HepG2 (cell line): Measurements from ENCODE around the gene ITPRIP.

Experiments
- CBFB ChIP-seq: sonication (generic); formaldehyde crosslinking; IDR thresholded peaks from 2 replicates; pipeline ENCODE4 v1.4.0; 2020; ENCODE audit warnings: missing genetic modification reagents
- CHCHD3 ChIP-seq: sonication (generic); formaldehyde crosslinking; IDR thresholded peaks from 2 replicates; pipeline ENCODE4 v1.8.0; 2022; ENCODE audit warnings: mild to moderate bottlenecking, missing genetic modification reagents, moderate library complexity
- EZH2 ChIP-seq: conservative IDR thresholded peaks from 2 replicates; pipeline ENCODE4 v1.6.1; 2012; ENCODE audit warnings: mild to moderate bottlenecking, low read depth, low read length, moderate library complexity
- NKX3-1 ChIP-seq: sonication (generic); formaldehyde crosslinking; IDR thresholded peaks from 2 replicates; pipeline ENCODE4 v1.5.0; 2020; ENCODE audit warnings: missing genetic modification reagents
- POLR2A ChIP-seq, 2 experiments: IDR thresholded peaks; 2 replicates each; pipeline ENCODE4 v1.6.1; 2011; ENCODE audit warnings: low read depth in 2 of 2, low read length in 2 of 2, mild to moderate bottlenecking in 1 of 2, moderate library complexity in 1 of 2; ENCODE audit not compliant: insufficient read depth in 1 of 2
- RELA ChIP-seq: sonication (generic); formaldehyde crosslinking; IDR thresholded peaks from 2 replicates; pipeline ENCODE4 v1.4.0; 2020; ENCODE audit warnings: missing genetic modification reagents
- RNF2 ChIP-seq: fragments of 450-650 bp; conservative IDR thresholded peaks from 2 replicates; pipeline ENCODE4 v1.6.1; 2016; ENCODE audit warnings: low read depth
- SNAI1 ChIP-seq: sonication (generic); formaldehyde crosslinking; IDR thresholded peaks from 2 replicates; pipeline ENCODE4 v1.5.0; 2020; ENCODE audit warnings: mild to moderate bottlenecking, missing genetic modification reagents, borderline replicate concordance
- SP1 ChIP-seq, 2 experiments: fragments of 450-650 bp in 1 of 2; sonication (generic) in 1 of 2; formaldehyde crosslinking in 1 of 2; IDR thresholded peaks; 2 replicates each; pipeline versions ENCODE4 v1.4.0 to v1.6.1; 2016 to 2020; ENCODE audit warnings: missing genetic modification reagents in 1 of 2
- SRSF4 ChIP-seq: fragments of 200-400 bp; formaldehyde crosslinking; IDR thresholded peaks from one replicate; pipeline ENCODE4 v1.6.1; 2018; ENCODE audit warnings: mild to moderate bottlenecking, low read depth, low read length, moderate library complexity; ENCODE audit not compliant: poor library complexity, severe bottlenecking
- ZNF101 ChIP-seq: sonication (generic); formaldehyde crosslinking; IDR thresholded peaks from 2 replicates; pipeline ENCODE4 v1.4.0; 2020; ENCODE audit warnings: mild to moderate bottlenecking, low read depth, missing genetic modification reagents, borderline replicate concordance
- ZNF335 ChIP-seq: sonication (generic); formaldehyde crosslinking; IDR thresholded peaks from 2 replicates; pipeline ENCODE4 v1.4.0; 2020; ENCODE audit warnings: missing genetic modification reagents
- TF ChIP-seq, protein P1 (sequence below): sonication (generic); formaldehyde crosslinking; IDR thresholded peaks from 2 replicates; pipeline ENCODE4 v1.5.0; 2020; ENCODE audit warnings: mild to moderate bottlenecking, missing genetic modification reagents, moderate library complexity

DNA sequence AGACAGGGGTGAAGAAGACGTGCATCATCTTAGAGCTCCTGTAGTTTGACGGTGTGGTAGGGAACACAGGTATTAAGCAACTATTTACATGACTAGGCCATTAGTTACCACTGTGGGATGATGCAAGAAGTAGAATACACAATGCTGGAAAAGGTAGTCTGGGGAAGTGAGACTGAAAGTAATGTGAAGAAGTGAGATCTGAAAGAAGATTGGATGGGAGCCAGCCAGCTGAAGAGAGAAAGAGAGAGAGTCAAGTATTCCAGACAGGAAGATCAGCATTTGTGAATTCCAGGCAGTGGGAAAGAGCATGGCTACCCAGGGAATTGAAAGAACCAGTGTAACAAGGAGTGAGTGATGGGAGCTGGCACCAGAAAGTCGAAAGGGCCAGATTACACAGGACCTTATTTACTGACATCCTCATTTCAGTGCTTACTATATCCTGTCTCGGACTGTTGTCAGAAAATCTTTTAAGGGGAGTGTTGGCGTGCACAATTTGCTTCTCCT lies 11.4 kb upstream of the ITPRIP start:
- no peak for TF ChIP-seq CHCHD3 (CRISPR knock-in tag)
- no peak for TF ChIP-seq RELA (CRISPR knock-in tag)
- TF ChIP-seq POLR2A (IDR thresholded peaks at IDR 0.05; ENCODE audit: insufficient read depth in 1 of 2, low read depth in 2 of 2, low read length in 2 of 2), result no peak
- no peak for TF ChIP-seq RNF2
- TF ChIP-seq, protein P1, sequence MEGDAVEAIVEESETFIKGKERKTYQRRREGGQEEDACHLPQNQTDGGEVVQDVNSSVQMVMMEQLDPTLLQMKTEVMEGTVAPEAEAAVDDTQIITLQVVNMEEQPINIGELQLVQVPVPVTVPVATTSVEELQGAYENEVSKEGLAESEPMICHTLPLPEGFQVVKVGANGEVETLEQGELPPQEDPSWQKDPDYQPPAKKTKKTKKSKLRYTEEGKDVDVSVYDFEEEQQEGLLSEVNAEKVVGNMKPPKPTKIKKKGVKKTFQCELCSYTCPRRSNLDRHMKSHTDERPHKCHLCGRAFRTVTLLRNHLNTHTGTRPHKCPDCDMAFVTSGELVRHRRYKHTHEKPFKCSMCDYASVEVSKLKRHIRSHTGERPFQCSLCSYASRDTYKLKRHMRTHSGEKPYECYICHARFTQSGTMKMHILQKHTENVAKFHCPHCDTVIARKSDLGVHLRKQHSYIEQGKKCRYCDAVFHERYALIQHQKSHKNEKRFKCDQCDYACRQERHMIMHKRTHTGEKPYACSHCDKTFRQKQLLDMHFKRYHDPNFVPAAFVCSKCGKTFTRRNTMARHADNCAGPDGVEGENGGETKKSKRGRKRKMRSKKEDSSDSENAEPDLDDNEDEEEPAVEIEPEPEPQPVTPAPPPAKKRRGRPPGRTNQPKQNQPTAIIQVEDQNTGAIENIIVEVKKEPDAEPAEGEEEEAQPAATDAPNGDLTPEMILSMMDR (CRISPR knock-in tag), result no peak
- no peak for TF ChIP-seq ZNF101 (CRISPR knock-in tag)
- no peak for TF ChIP-seq CBFB (CRISPR knock-in tag)
- no peak for TF ChIP-seq SNAI1 (CRISPR knock-in tag)
- no peak for TF ChIP-seq EZH2
- no peak for TF ChIP-seq SRSF4
- no peak for TF ChIP-seq SP1 (IDR thresholded peaks at IDR 0.05)
- TF ChIP-seq SP1 (CRISPR knock-in tag; IDR thresholded peaks at IDR 0.05), result no peak
- no peak for TF ChIP-seq ZNF335 (CRISPR knock-in tag)
- no peak for TF ChIP-seq NKX3-1
